ENCODE results near the gene CYP20A1.

- TF ChIP-seq CTCF (IDR thresholded peaks at IDR 0.05) (no peak), POLR2A (IDR thresholded peaks at IDR 0.05) (no peak), EP300 (IDR thresholded peaks at IDR 0.05) (no peak)
Measured at GRCh38 chr2:203242518-203242917, 3.7 kb downstream of the CYP20A1 start.
